ENCODE data around the gene RTN1. TPM values are rescaled to one million over a fixed set of nuclear protein-coding genes. Genes with fewer than 3 reads are reported as not detected.

Gene RTN1
- total RNA-seq, 2 donors from 2014 or later, result 0.84 to 4.7 TPM

- intact Hi-C loops (cut with DNase I), result no loop called here
- Histone ChIP-seq H3K27ac (no peak overlapping the region), H3K36me3 (no peaks in the 10 kb centered on the region), H3K4me1 (no peaks in the 10 kb centered on the region), H3K9ac (ENCODE audit: low read depth in 2 of 2, low read length in 2 of 2) (no peak overlapping the region), H3K4me3 (no peak overlapping the region), H3K27me3 (no peaks in the 10 kb centered on the region), H3K9me3 (no peaks in the 10 kb centered on the region)
- no peak for TF ChIP-seq CTCF (IDR thresholded peaks at IDR 0.05)
- DNase-seq, result no peak
Observed at GRCh38 chr14:59711080-59711479, 159.5 kb downstream of the RTN1 start.

GRCh38 chr14:59707778-59708561, 162.6 kb downstream of the RTN1 start:
- H3K4me1 ChIP-seq, result no peaks in the 10 kb centered on the region
- no peak overlapping the region for H3K4me3 ChIP-seq
- H3K9me3 ChIP-seq, result no peaks in the 10 kb centered on the region
- H3K9ac ChIP-seq (ENCODE audit: low read depth in 2 of 2, low read length in 2 of 2), result no peak overlapping the region
- no peaks in the 10 kb centered on the region for H3K27me3 ChIP-seq
- DNase-seq, result no peak
- H3K27ac ChIP-seq, result no peak overlapping the region
- H3K36me3 ChIP-seq, result no peaks in the 10 kb centered on the region
- intact Hi-C loops (cut with DNase I), result loop anchor here (10.0 kb wide), 1 partner anchor 477 kb away; no protein-coding TSS in a partner anchor
- TF ChIP-seq CTCF (IDR thresholded peaks at IDR 0.05), result no peak

- H3K27me3 ChIP-seq, result no peaks in the 10 kb centered on the region
- no peaks in the 10 kb centered on the region for H3K4me1 ChIP-seq
- H3K36me3 ChIP-seq, result no peaks in the 10 kb centered on the region
- DNase-seq, result no peak
- no peak overlapping the region for H3K4me3 ChIP-seq
- no peak overlapping the region for H3K27ac ChIP-seq
- no peak overlapping the region for H3K9ac ChIP-seq (ENCODE audit: low read depth in 2 of 2, low read length in 2 of 2)
- intact Hi-C loops (cut with DNase I), result loop anchor here (10.0 kb wide), 1 partner anchor 479 kb away; no protein-coding TSS in a partner anchor
- TF ChIP-seq CTCF (IDR thresholded peaks at IDR 0.05), result no peak
- H3K9me3 ChIP-seq, result no peaks in the 10 kb centered on the region
Observed at GRCh38 chr14:59705866-59706265, 164.7 kb downstream of the RTN1 start.

GRCh38 chr14:59705245-59705644, 165.3 kb downstream of the RTN1 start:
- H3K27me3 ChIP-seq, result no peaks in the 10 kb centered on the region
- H3K27ac ChIP-seq, result no peak overlapping the region
- H3K9ac ChIP-seq (ENCODE audit: low read depth in 2 of 2, low read length in 2 of 2), result no peak overlapping the region
- intact Hi-C loops (cut with DNase I), result loop anchor here (10.0 kb wide), 1 partner anchor 480 kb away; no protein-coding TSS in a partner anchor
- TF ChIP-seq CTCF (IDR thresholded peaks at IDR 0.05), result no peak
- H3K36me3 ChIP-seq, result no peaks in the 10 kb centered on the region
- no peak overlapping the region for H3K4me3 ChIP-seq
- H3K9me3 ChIP-seq, result no peaks in the 10 kb centered on the region
- DNase-seq, result no peak
- no peaks in the 10 kb centered on the region for H3K4me1 ChIP-seq

GRCh38 chr14:59704054-59704645, 166.4 kb downstream of the RTN1 start:
- Histone ChIP-seq H3K9ac (ENCODE audit: low read depth in 2 of 2, low read length in 2 of 2) (no peak overlapping the region), H3K9me3 (no peaks in the 10 kb centered on the region), H3K4me3 (no peak overlapping the region), H3K27me3 (no peaks in the 10 kb centered on the region), H3K27ac (no peak overlapping the region), H3K36me3 (no peaks in the 10 kb centered on the region), H3K4me1 (no peaks in the 10 kb centered on the region)
- no peak for DNase-seq
- intact Hi-C loops (cut with DNase I), result loop anchor here (10.0 kb wide), 1 partner anchor 481 kb away; no protein-coding TSS in a partner anchor
- no peak for TF ChIP-seq CTCF (IDR thresholded peaks at IDR 0.05)
